Loucy (cell line): ENCODE data around the gene RGS7BP.

Source experiments
- H2AFZ ChIP-seq: fragments of 200-600 bp; sonication (generic); 2 replicates; pipeline ENCODE4 v1.6.0; 2016; ENCODE audit warnings: antibody characterized with exemption, mild to moderate bottlenecking, low read length, moderate library complexity
- H3F3A ChIP-seq: fragments of 200-600 bp; 2 replicates; pipeline ENCODE4 v1.6.0; 2016; ENCODE audit warnings: antibody characterized with exemption, low read depth, mild to moderate bottlenecking
- H3K27me3 ChIP-seq: fragments of 200-600 bp; sonication (generic); 2 replicates; pipeline ENCODE4 v1.6.1; 2014; ENCODE audit warnings: low read length, mild to moderate bottlenecking; ENCODE audit not compliant: insufficient read depth, poor library complexity, severe bottlenecking
- H3K36me3 ChIP-seq: fragments of 200-600 bp; sonication (generic); 2 replicates; pipeline ENCODE4 v1.6.1; 2016; ENCODE audit warnings: low read length; ENCODE audit not compliant: insufficient read depth
- H3K4me1 ChIP-seq: fragments of 200-600 bp; sonication (generic); 2 replicates; pipeline ENCODE4 v1.5.1; 2014; ENCODE audit warnings: low read length, mild to moderate bottlenecking; ENCODE audit not compliant: insufficient read depth, poor library complexity, severe bottlenecking
- H3K4me2 ChIP-seq: fragments of 200-600 bp; sonication (generic); 2 replicates; pipeline ENCODE4 v1.6.0; 2014; ENCODE audit warnings: antibody characterized with exemption, low read length, low read depth, mild to moderate bottlenecking; ENCODE audit not compliant: poor library complexity, severe bottlenecking
- H3K4me3 ChIP-seq: fragments of 200-600 bp; sonication (generic); 2 replicates; pipeline ENCODE4 v1.5.1; 2014; ENCODE audit warnings: low read length, mild to moderate bottlenecking, mixed read lengths; ENCODE audit not compliant: poor library complexity, severe bottlenecking
- H3K79me2 ChIP-seq: fragments of 200-600 bp; sonication (generic); 2 replicates; pipeline ENCODE4 v1.6.1; 2014; ENCODE audit warnings: low read length; ENCODE audit not compliant: insufficient read depth
- H3K9ac ChIP-seq: fragments of 200-600 bp; sonication (generic); 2 replicates; pipeline ENCODE4 v1.6.0; 2014; ENCODE audit warnings: mild to moderate bottlenecking, low read depth, low read length, moderate library complexity; ENCODE audit not compliant: poor library complexity, severe bottlenecking
- H3K9me2 ChIP-seq: fragments of 200-600 bp; sonication (generic); replicated peaks from 2 replicates; pipeline ENCODE4 v1.6.1; 2016; ENCODE audit warnings: low read depth, low read length, mixed read lengths
- H3K9me3 ChIP-seq: fragments of 200-600 bp; sonication (generic); 2 replicates; pipeline ENCODE4 v1.6.1; 2014; ENCODE audit warnings: mild to moderate bottlenecking, antibody characterized with exemption, low read length, low read depth; ENCODE audit not compliant: insufficient read depth
- H4K20me1 ChIP-seq: fragments of 200-600 bp; sonication (generic); 2 replicates; pipeline ENCODE4 v1.6.0; 2014; ENCODE audit warnings: antibody characterized with exemption, low read length, mild to moderate bottlenecking; ENCODE audit not compliant: insufficient read depth, poor library complexity, severe bottlenecking
- CTCF ChIP-seq: fragments of 200-600 bp; sonication (generic); conservative IDR thresholded peaks from 2 replicates; pipeline ENCODE4 v1.5.1; 2014; ENCODE audit warnings: mild to moderate bottlenecking, antibody characterized with exemption, low read length
- EZH2phosphoT487 ChIP-seq: fragments of 200-600 bp; IDR thresholded peaks from 2 replicates; pipeline ENCODE4 v1.6.1; 2018; ENCODE audit warnings: antibody characterized with exemption, mild to moderate bottlenecking, moderate library complexity, borderline replicate concordance

The RGS7BP gene

GRCh38 chr5:64530076-64530475 lies 24.3 kb downstream of the RGS7BP start:
- TF ChIP-seq EZH2phosphoT487 (no peak), CTCF (no peak)
- Histone ChIP-seq H3K36me3 (no peaks in the 10 kb centered on the region), H4K20me1 (no peaks in the 10 kb centered on the region), H3K9me2 (no peaks in the 10 kb centered on the region), H3K27me3 (no peaks in the 10 kb centered on the region), H3K4me1 (no peaks in the 10 kb centered on the region), H3K79me2 (no peaks in the 10 kb centered on the region), H2AFZ (no peak overlapping the region), H3K4me3 (no peak overlapping the region), H3K9ac (no peak overlapping the region), H3F3A (no peaks in the 10 kb centered on the region), H3K4me2 (no peak overlapping the region), H3K9me3 (no peaks in the 10 kb centered on the region)

DNA sequence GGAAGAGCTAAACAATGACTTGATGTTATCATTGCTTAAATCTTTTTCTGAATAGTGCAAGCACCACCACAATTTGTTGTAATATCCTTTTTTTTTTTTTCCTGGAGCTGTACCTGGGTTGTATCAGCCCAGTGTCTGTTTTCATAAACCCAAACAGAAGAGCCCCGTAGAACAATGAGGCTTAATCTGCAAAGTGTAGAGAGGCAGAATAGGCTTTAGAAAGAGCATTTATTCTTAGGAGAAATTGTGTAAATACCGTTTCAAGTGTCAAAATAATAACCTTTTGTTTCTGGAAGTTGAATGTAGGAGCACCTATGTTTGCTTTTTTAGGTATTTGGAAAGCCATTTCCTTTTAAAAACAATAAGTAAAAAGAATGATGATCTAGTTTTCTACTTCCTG lies 26.4 kb downstream of the RGS7BP start:
- Histone ChIP-seq H3K4me3 (no peak overlapping the region), H3K4me2 (no peak overlapping the region), H3K36me3 (no peaks in the 10 kb centered on the region), H3K9me2 (no peaks in the 10 kb centered on the region), H3K4me1 (no peaks in the 10 kb centered on the region), H3K9me3 (no peaks in the 10 kb centered on the region), H3K27me3 (no peaks in the 10 kb centered on the region), H3K79me2 (no peaks in the 10 kb centered on the region), H3F3A (no peaks in the 10 kb centered on the region), H4K20me1 (no peaks in the 10 kb centered on the region), H3K9ac (no peak overlapping the region), H2AFZ (no peak overlapping the region)
- TF ChIP-seq EZH2phosphoT487, result no peak
- TF ChIP-seq CTCF, result no peak

GRCh38 chr5:64532657-64533056 lies 26.8 kb downstream of the RGS7BP start:
- H3K36me3 ChIP-seq, result no peaks in the 10 kb centered on the region
- H3K4me2 ChIP-seq, result no peak overlapping the region
- H4K20me1 ChIP-seq, result no peaks in the 10 kb centered on the region
- H3K4me3 ChIP-seq, result no peak overlapping the region
- TF ChIP-seq EZH2phosphoT487 (no peak), CTCF (no peak)
- H3K4me1 ChIP-seq, result no peaks in the 10 kb centered on the region
- no peaks in the 10 kb centered on the region for H3K27me3 ChIP-seq
- no peaks in the 10 kb centered on the region for H3F3A ChIP-seq
- no peak overlapping the region for H2AFZ ChIP-seq
- no peaks in the 10 kb centered on the region for H3K9me2 ChIP-seq
- H3K79me2 ChIP-seq, result no peaks in the 10 kb centered on the region
- no peaks in the 10 kb centered on the region for H3K9me3 ChIP-seq
- no peak overlapping the region for H3K9ac ChIP-seq
